Suprapubic skin (tissue), 4 donors: Measurements from ENCODE around the gene LILRB2. TPM values are rescaled to one million over a fixed set of nuclear protein-coding genes. Genes with fewer than 3 reads are reported as not detected.

Experiments used
- DNase-seq, 2 donors: peaks; one replicate each; pipeline ENCODE4 v3.0.0-alpha.2; 2019; ENCODE audit warnings: low spot score in 2 of 2
- H3K27ac ChIP-seq: fragments of 200-600 bp; sonication (generic); one replicate; pipeline ENCODE4 v1.5.1; 2019
- H3K27me3 ChIP-seq: fragments of 200-600 bp; sonication (generic); one replicate; pipeline ENCODE4 v1.5.1; 2019
- H3K36me3 ChIP-seq: fragments of 200-600 bp; sonication (generic); one replicate; pipeline ENCODE4 v1.5.1; 2019
- H3K4me1 ChIP-seq: fragments of 200-600 bp; sonication (generic); one replicate; pipeline ENCODE4 v1.5.1; 2019
- H3K4me3 ChIP-seq: fragments of 200-600 bp; sonication (generic); one replicate; pipeline ENCODE4 v1.5.1; 2019; ENCODE audit warnings: mild to moderate bottlenecking
- H3K9me3 ChIP-seq: fragments of 200-600 bp; sonication (generic); one replicate; pipeline ENCODE4 v1.5.1; 2019
- EP300 ChIP-seq: sonication (generic); formaldehyde crosslinking; IDR thresholded peaks from one replicate; pipeline ENCODE4 v1.6.1; 2017; ENCODE audit warnings: antibody characterized with exemption
- POLR2A ChIP-seq, 2 donors: fragments of 450-650 bp; IDR thresholded peaks; one replicate each; pipeline ENCODE4 v1.6.1; 2017; ENCODE audit warnings: antibody characterized with exemption in 2 of 2, mild to moderate bottlenecking in 2 of 2, moderate library complexity in 2 of 2
- POLR2AphosphoS5 ChIP-seq, 3 donors: sonication (generic); formaldehyde crosslinking; IDR thresholded peaks; one replicate each; pipeline ENCODE4 v1.6.1; 2017; ENCODE audit warnings: antibody characterized with exemption in 3 of 3
- WGBS: methylation state at CpG from one replicate; pipeline ENCODE4 v1.1.5; 2018; 5-methylcytosine and 5-hydroxymethylcytosine counted together
- total RNA-seq, 4 donors: library from RNA; depleted of rRNA; stranded (reverse); fragments of >200 nt; gene quantifications; one replicate each; pipeline ENCODE4 v1.1.0, GENCODE V29; 2016
- TF ChIP-seq, protein P1 (sequence below), 2 donors: fragments of 200-600 bp in 1 of 2; fragments of 450-650 bp in 1 of 2; sonication (generic) in 1 of 2; IDR thresholded peaks; one replicate each; pipeline ENCODE4 v1.5.1; 2016 to 2019; ENCODE audit warnings: antibody characterized with exemption in 2 of 2, mild to moderate bottlenecking in 1 of 2, moderate library complexity in 1 of 2

The LILRB2 gene
- total RNA-seq, 4 donors from 2014 or later = 0.38 to 0.80 (median 0.64) TPM; not detected in 1

DNA sequence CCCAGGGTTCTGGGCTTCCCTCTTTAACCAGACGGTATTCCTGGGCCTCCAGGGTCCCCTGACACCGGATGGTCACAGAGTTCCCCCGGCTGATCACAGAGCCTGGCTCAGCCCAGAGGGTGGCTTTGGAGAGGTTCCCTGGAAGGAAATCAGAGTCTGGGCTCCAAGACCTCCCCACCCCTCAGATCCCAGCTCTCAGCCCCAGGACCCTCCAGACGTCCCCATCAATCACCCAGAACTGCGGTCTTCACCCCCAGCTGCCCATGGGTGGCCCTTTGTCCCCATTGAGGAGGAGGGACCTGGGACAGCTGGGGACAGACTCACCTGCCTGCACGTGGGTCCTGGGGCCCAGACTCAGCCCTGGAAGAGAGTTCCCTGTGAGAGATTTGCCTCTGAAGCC, 31.1 kb upstream of the LILRB2 start:
- Histone ChIP-seq H3K9me3 (no peaks in the 10 kb centered on the region), H3K27ac (no peak overlapping the region), H3K4me1 (no peaks in the 10 kb centered on the region), H3K36me3 (no peaks in the 10 kb centered on the region), H3K27me3 (peaks cover 25% of the 10 kb centered on the region), H3K4me3 (no peak overlapping the region)
- no peak for TF ChIP-seq EP300
- TF ChIP-seq, protein P1, sequence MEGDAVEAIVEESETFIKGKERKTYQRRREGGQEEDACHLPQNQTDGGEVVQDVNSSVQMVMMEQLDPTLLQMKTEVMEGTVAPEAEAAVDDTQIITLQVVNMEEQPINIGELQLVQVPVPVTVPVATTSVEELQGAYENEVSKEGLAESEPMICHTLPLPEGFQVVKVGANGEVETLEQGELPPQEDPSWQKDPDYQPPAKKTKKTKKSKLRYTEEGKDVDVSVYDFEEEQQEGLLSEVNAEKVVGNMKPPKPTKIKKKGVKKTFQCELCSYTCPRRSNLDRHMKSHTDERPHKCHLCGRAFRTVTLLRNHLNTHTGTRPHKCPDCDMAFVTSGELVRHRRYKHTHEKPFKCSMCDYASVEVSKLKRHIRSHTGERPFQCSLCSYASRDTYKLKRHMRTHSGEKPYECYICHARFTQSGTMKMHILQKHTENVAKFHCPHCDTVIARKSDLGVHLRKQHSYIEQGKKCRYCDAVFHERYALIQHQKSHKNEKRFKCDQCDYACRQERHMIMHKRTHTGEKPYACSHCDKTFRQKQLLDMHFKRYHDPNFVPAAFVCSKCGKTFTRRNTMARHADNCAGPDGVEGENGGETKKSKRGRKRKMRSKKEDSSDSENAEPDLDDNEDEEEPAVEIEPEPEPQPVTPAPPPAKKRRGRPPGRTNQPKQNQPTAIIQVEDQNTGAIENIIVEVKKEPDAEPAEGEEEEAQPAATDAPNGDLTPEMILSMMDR (IDR thresholded peaks at IDR 0.05) = no peak
- no peak for TF ChIP-seq POLR2AphosphoS5 (IDR thresholded peaks at IDR 0.05)
- no peak for TF ChIP-seq POLR2A (IDR thresholded peaks at IDR 0.05)
- no peak for DNase-seq
- no CpG with 5 or more reads among the region's 6 CpGs for WGBS

DNA sequence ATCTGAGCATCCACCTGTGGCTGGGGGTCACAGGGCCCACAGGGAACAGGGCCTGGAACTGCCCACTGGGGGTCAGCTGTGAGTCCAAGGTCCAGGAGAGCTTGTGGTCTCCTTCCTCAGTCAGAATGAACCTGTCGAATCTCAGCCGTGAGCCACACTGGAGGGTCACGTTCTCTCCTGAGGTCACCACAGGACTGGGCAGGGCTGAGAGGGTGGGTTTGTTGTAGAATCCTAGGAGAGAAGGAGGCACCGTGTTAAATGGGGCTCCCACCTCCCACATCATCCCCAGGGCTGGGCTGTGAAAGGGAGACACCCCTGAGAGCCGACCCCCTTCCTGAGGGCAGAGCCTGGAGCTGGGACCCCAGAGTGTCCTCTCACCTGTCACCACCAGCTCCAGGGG, 30.6 kb upstream of the LILRB2 start:
- no peaks in the 10 kb centered on the region for H3K9me3 ChIP-seq
- H3K36me3 ChIP-seq = no peaks in the 10 kb centered on the region
- peaks cover 25% of the 10 kb centered on the region for H3K27me3 ChIP-seq
- no peak overlapping the region for H3K4me3 ChIP-seq
- H3K4me1 ChIP-seq = no peaks in the 10 kb centered on the region
- no peak overlapping the region for H3K27ac ChIP-seq
- DNase-seq = no peak
- TF ChIP-seq EP300 (no peak), POLR2AphosphoS5 (IDR thresholded peaks at IDR 0.05) (no peak), POLR2A (IDR thresholded peaks at IDR 0.05) (no peak)
- TF ChIP-seq, protein P1 (IDR thresholded peaks at IDR 0.05) = no peak
- WGBS = 75% methylated on average over 2 of the region's 5 CpGs

DNA sequence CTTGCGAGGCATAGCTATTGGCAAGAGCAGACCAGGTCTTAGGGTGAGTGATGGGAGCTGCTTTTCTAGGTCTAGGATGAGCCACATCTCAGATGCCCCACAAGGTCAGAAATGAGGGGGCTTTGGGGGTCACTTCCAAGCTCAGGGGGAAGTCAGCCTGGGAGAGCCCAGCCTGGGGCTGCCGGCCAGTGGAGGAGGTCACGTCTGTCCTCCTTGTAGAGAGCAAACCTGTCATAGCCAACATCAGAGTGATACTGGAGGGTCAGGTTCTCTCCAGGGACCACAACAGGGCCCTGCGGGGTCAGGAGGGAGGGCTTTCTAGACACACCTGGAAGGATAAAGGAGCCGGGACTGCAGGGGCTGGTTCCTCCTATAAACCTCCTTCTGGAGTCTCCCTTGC, 29.6 kb upstream of the LILRB2 start:
- Histone ChIP-seq H3K9me3 (no peaks in the 10 kb centered on the region), H3K27ac (no peak overlapping the region), H3K27me3 (peaks cover 28% of the 10 kb centered on the region), H3K4me1 (no peaks in the 10 kb centered on the region), H3K36me3 (no peaks in the 10 kb centered on the region), H3K4me3 (no peak overlapping the region)
- 92% methylated on average over 3 of the region's 5 CpGs for WGBS
- TF ChIP-seq, protein P1 (IDR thresholded peaks at IDR 0.05) = no peak
- TF ChIP-seq POLR2A (IDR thresholded peaks at IDR 0.05) = no peak
- no peak for TF ChIP-seq POLR2AphosphoS5 (IDR thresholded peaks at IDR 0.05)
- TF ChIP-seq EP300 = no peak
- no peak for DNase-seq

DNA sequence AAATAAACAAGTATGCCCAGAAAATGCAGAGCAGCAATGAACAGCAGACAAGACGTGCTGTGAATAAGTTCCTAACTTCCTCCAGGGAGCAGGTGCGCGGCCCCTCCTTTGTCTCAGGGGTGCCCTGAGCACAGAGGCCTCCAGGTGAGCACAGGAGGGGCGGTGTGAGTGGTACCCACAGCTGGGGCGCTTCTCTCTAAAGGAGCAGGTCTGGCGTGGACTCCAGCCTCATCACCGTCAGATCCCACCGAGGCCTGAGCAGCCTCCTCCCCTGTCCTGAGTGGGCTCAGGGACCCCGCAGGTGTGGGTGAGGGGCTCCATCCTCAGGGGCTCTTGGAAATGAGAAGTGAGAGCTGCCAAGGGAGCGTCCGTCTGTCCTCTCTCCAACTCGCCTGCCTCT, 28.9 kb upstream of the LILRB2 start:
- no peak overlapping the region for H3K27ac ChIP-seq
- no peaks in the 10 kb centered on the region for H3K4me1 ChIP-seq
- WGBS = 77% methylated on average over 10 of the region's 12 CpGs
- no peak overlapping the region for H3K4me3 ChIP-seq
- H3K9me3 ChIP-seq = no peaks in the 10 kb centered on the region
- H3K36me3 ChIP-seq = no peaks in the 10 kb centered on the region
- no peak for DNase-seq
- TF ChIP-seq POLR2A (IDR thresholded peaks at IDR 0.05) = no peak
- TF ChIP-seq, protein P1 (IDR thresholded peaks at IDR 0.05) = no peak
- no peak for TF ChIP-seq EP300
- no peak for TF ChIP-seq POLR2AphosphoS5 (IDR thresholded peaks at IDR 0.05)
- peaks cover 31% of the 10 kb centered on the region for H3K27me3 ChIP-seq

- Histone ChIP-seq H3K4me3 (no peak overlapping the region), H3K36me3 (no peaks in the 10 kb centered on the region), H3K27ac (no peak overlapping the region), H3K4me1 (no peaks in the 10 kb centered on the region), H3K9me3 (no peaks in the 10 kb centered on the region), H3K27me3 (peaks cover 24% of the 10 kb centered on the region)
- TF ChIP-seq POLR2A (IDR thresholded peaks at IDR 0.05) (no peak), POLR2AphosphoS5 (IDR thresholded peaks at IDR 0.05) (no peak), EP300 (no peak)
- TF ChIP-seq, protein P1 (IDR thresholded peaks at IDR 0.05) = no peak
- no peak for DNase-seq
- 90% methylated on average over 5 of the region's 5 CpGs for WGBS
Observed at GRCh38 chr19:54307389-54308020, 26.6 kb upstream of the LILRB2 start.
